ENCODE data around the gene TBCK. TPM values are rescaled to one million over a fixed set of nuclear protein-coding genes. Genes with fewer than 3 reads are reported as not detected.

TBCK gene
- total RNA-seq, 2 experiments from 2014 or later, result 46.5 to 46.9 TPM

GRCh38 chr4:106268786-106269185, 47.2 kb downstream of the TBCK start:
- intact Hi-C loops (cut with micrococcal nuclease; ENCODE audit: unreplicated experiment), result loop anchor here (10.0 kb wide), 1 partner anchor 626 kb away; no protein-coding TSS in a partner anchor

GRCh38 chr4:106266201-106266600, 49.8 kb downstream of the TBCK start:
- Histone ChIP-seq H3K9me3 (ENCODE audit: low read length) (no peaks in the 10 kb centered on the region), H4K20me1 (ENCODE audit: insufficient read depth, low read length) (no peaks in the 10 kb centered on the region), H3K36me3 (ENCODE audit: insufficient read depth, low read length) (no peaks in the 10 kb centered on the region), H3K27ac (ENCODE audit: low read depth, low read length, poor library complexity, severe bottlenecking) (no peak overlapping the region), H3K4me3 (ENCODE audit: low read depth, low read length, poor library complexity, severe bottlenecking) (no peak overlapping the region), H2AFZ (ENCODE audit: low read length) (no peak overlapping the region), H3K4me2 (ENCODE audit: low read length) (no peak overlapping the region), H3K79me2 (ENCODE audit: insufficient read depth, low read depth, low read length) (no peaks in the 10 kb centered on the region), H3K4me1 (ENCODE audit: insufficient read depth, low read length, poor library complexity, severe bottlenecking) (no peaks in the 10 kb centered on the region), H3K9me2 (ENCODE audit: insufficient read depth, low read length) (no peaks in the 10 kb centered on the region)
- intact Hi-C loops (cut with micrococcal nuclease; ENCODE audit: unreplicated experiment), result loop anchor here (1.0 to 10.0 kb wide), 2 partner anchors 236 to 629 kb away; no protein-coding TSS in a partner anchor
- no TSS peak for BruUV-seq (replicated peaks)
- peak; percentile 46 for DNase-seq (ENCODE audit: low spot score)
- TF ChIP-seq EZH2phosphoT487 (IDR thresholded peaks at IDR 0.05; ENCODE audit: borderline replicate concordance, low read depth, low read length) (no peak), CTCF (conservative IDR thresholded peaks at IDR 0.05; ENCODE audit: low read length) (peak; percentile 83)
- POLR2A ChIA-PET, result interaction anchor here (0.9 to 2.0 kb wide), 6 partner anchors 8 to 237 kb away, joined by 3 to 7 read pairs (median 3); partner anchors contain the start of genes AIMP1 and TBCK
- CTCF ChIA-PET (ENCODE audit: unreplicated experiment), result no interaction called here

More at GRCh38 chr4:106268786-106269185, 47.2 kb downstream of the TBCK start:
- no peak overlapping the region for H3K4me3 ChIP-seq (ENCODE audit: low read depth, low read length, poor library complexity, severe bottlenecking)
- no TSS peak for BruUV-seq (replicated peaks)
- no peak for DNase-seq (ENCODE audit: low spot score)
- no peaks in the 10 kb centered on the region for H3K9me2 ChIP-seq (ENCODE audit: insufficient read depth, low read length)
- CTCF ChIA-PET (ENCODE audit: unreplicated experiment), result no interaction called here
- no peaks in the 10 kb centered on the region for H3K36me3 ChIP-seq (ENCODE audit: insufficient read depth, low read length)
- H3K4me2 ChIP-seq (ENCODE audit: low read length), result no peak overlapping the region
- no peak overlapping the region for H3K27ac ChIP-seq (ENCODE audit: low read depth, low read length, poor library complexity, severe bottlenecking)
- H4K20me1 ChIP-seq (ENCODE audit: insufficient read depth, low read length), result no peaks in the 10 kb centered on the region
- H3K79me2 ChIP-seq (ENCODE audit: insufficient read depth, low read depth, low read length), result no peaks in the 10 kb centered on the region
- no peak for TF ChIP-seq CTCF (conservative IDR thresholded peaks at IDR 0.05; ENCODE audit: low read length)
- POLR2A ChIA-PET, result no interaction called here
- no peak overlapping the region for H2AFZ ChIP-seq (ENCODE audit: low read length)
- H3K9me3 ChIP-seq (ENCODE audit: low read length), result no peaks in the 10 kb centered on the region
- no peaks in the 10 kb centered on the region for H3K4me1 ChIP-seq (ENCODE audit: insufficient read depth, low read length, poor library complexity, severe bottlenecking)

GRCh38 chr4:106264331-106264728, 51.7 kb downstream of the TBCK start:
- DNase-seq (ENCODE audit: low spot score), result no peak
- Histone ChIP-seq H3K79me2 (ENCODE audit: insufficient read depth, low read depth, low read length) (no peaks in the 10 kb centered on the region), H2AFZ (ENCODE audit: low read length) (no peak overlapping the region), H3K27ac (ENCODE audit: low read depth, low read length, poor library complexity, severe bottlenecking) (no peak overlapping the region), H3K36me3 (ENCODE audit: insufficient read depth, low read length) (no peaks in the 10 kb centered on the region), H3K4me2 (ENCODE audit: low read length) (no peak overlapping the region), H3K9me2 (ENCODE audit: insufficient read depth, low read length) (no peaks in the 10 kb centered on the region), H3K9me3 (ENCODE audit: low read length) (no peaks in the 10 kb centered on the region), H4K20me1 (ENCODE audit: insufficient read depth, low read length) (no peaks in the 10 kb centered on the region), H3K4me1 (ENCODE audit: insufficient read depth, low read length, poor library complexity, severe bottlenecking) (no peaks in the 10 kb centered on the region), H3K4me3 (ENCODE audit: low read depth, low read length, poor library complexity, severe bottlenecking) (no peak overlapping the region)
- ChIA-PET POLR2A (interaction anchor here (0.7 kb wide), 1 partner anchor 125 kb away, joined by 3 read pairs; no protein-coding TSS in a partner anchor), CTCF (ENCODE audit: unreplicated experiment) (no interaction called here)
- intact Hi-C loops (cut with micrococcal nuclease; ENCODE audit: unreplicated experiment), result loop anchor here (10.0 kb wide), 1 partner anchor 630 kb away; no protein-coding TSS in a partner anchor
- BruUV-seq (replicated peaks), result no TSS peak
- TF ChIP-seq EZH2phosphoT487 (IDR thresholded peaks at IDR 0.05; ENCODE audit: borderline replicate concordance, low read depth, low read length) (no peak), CTCF (conservative IDR thresholded peaks at IDR 0.05; ENCODE audit: low read length) (no peak)

All from OCI-LY7 (cell line).